Memory B cell (primary cell): ENCODE measurements around the gene CBARP.

Experiments used
- ATAC-seq: fragments of 150-1000 bp; cut with Tn5 transposase; 2 replicates; pipeline ENCODE4 v1.10.0; 2021; ENCODE audit warnings: low read depth, mild to moderate bottlenecking, moderate library complexity
- DNase-seq, 2 donors: peaks; one replicate each; pipeline ENCODE4 v3.0.0; 2022; ENCODE audit warnings: low spot score in 2 of 2
- H3K27ac Mint-ChIP-seq: one replicate; pipeline ENCODE4 v1.8.0; 2022; ENCODE audit warnings: mild to moderate bottlenecking, moderate library complexity, mixed read lengths
- H3K27me3 Mint-ChIP-seq: one replicate; pipeline ENCODE4 v1.8.0; 2022; ENCODE audit warnings: mixed read lengths
- H3K36me3 Mint-ChIP-seq: one replicate; pipeline ENCODE4 v1.8.0; 2022; ENCODE audit warnings: mild to moderate bottlenecking, mixed read lengths
- H3K4me1 Mint-ChIP-seq: one replicate; pipeline ENCODE4 v1.8.0; 2022; ENCODE audit warnings: mixed read lengths
- H3K4me3 Mint-ChIP-seq: one replicate; pipeline ENCODE4 v1.8.0; 2022; ENCODE audit warnings: mild to moderate bottlenecking, moderate library complexity, mixed read lengths
- H3K9me3 Mint-ChIP-seq: one replicate; pipeline ENCODE4 v1.8.0; 2022; ENCODE audit warnings: mixed read lengths

Gene CBARP

GRCh38 chr19:1270854-1271527 is 33.2 kb upstream of the CBARP start:
- H3K27me3 Mint-ChIP-seq, result no peaks in the 10 kb centered on the region
- H3K36me3 Mint-ChIP-seq, result peaks cover 31% of the 10 kb centered on the region
- H3K4me1 Mint-ChIP-seq, result peaks cover 42% of the 10 kb centered on the region
- no peak for DNase-seq
- H3K27ac Mint-ChIP-seq, result peak overlapping the region; percentile 90
- H3K4me3 Mint-ChIP-seq, result peak overlapping the region; percentile 85
- no peaks in the 10 kb centered on the region for H3K9me3 Mint-ChIP-seq
- ATAC-seq, result no peak

GRCh38 chr19:1270213-1270853 is 32.5 kb upstream of the CBARP start:
- peaks cover 31% of the 10 kb centered on the region for H3K36me3 Mint-ChIP-seq
- DNase-seq, result no peak

GRCh38 chr19:1269478-1270212 is 31.8 kb upstream of the CBARP start:
- peaks cover 30% of the 10 kb centered on the region for H3K36me3 Mint-ChIP-seq
- peaks cover 53% of the 10 kb centered on the region for H3K4me1 Mint-ChIP-seq
- ATAC-seq (peak; percentile 23), DNase-seq (peak; percentile 85 to 86)
- no peaks in the 10 kb centered on the region for H3K9me3 Mint-ChIP-seq
- peak overlapping the region; percentile 98 for H3K27ac Mint-ChIP-seq
- H3K4me3 Mint-ChIP-seq, result peak overlapping the region; percentile 85
- no peaks in the 10 kb centered on the region for H3K27me3 Mint-ChIP-seq

More at GRCh38 chr19:1270213-1270853, 32.5 kb upstream of the CBARP start:
- ATAC-seq, result no peak
- no peaks in the 10 kb centered on the region for H3K27me3 Mint-ChIP-seq
- H3K4me1 Mint-ChIP-seq, result peaks cover 46% of the 10 kb centered on the region
- H3K9me3 Mint-ChIP-seq, result no peaks in the 10 kb centered on the region
- H3K4me3 Mint-ChIP-seq, result peak overlapping the region; percentile 85
- peak overlapping the region; percentile 90 for H3K27ac Mint-ChIP-seq

- Mint-ChIP-seq H3K4me1 (peaks cover 58% of the 10 kb centered on the region), H3K27me3 (no peaks in the 10 kb centered on the region), H3K27ac (peak within 1 kb of the TSS; percentile 98), H3K9me3 (no peaks in the 10 kb centered on the region), H3K36me3 (peaks cover 33% of the 10 kb centered on the region), H3K4me3 (peak within 1 kb of the TSS; percentile 85)
- DNase-seq, result peak; percentile 97 to 100
- peak; percentile 61 for ATAC-seq
These were observed 31.3 kb upstream of the CBARP start, which contains the start of gene CIRBP for GRCh38 chr19:1269065-1269477. Gene CIRBP, plus strand, starts transcription at chr19:1269332. Its CDS starts 1,602 bp downstream, at chr19:1270934.

GRCh38 chr19:1268226-1269064 is 30.6 kb upstream of the CBARP start:
- Mint-ChIP-seq H3K4me3 (peak overlapping the region; percentile 85), H3K9me3 (no peaks in the 10 kb centered on the region), H3K27me3 (no peaks in the 10 kb centered on the region), H3K4me1 (peaks cover 58% of the 10 kb centered on the region), H3K36me3 (peaks cover 26% of the 10 kb centered on the region), H3K27ac (peak overlapping the region; percentile 98)
- ATAC-seq (no peak), DNase-seq (no peak)

GRCh38 chr19:1267477-1268225 is 29.8 kb upstream of the CBARP start:
- no peaks in the 10 kb centered on the region for H3K9me3 Mint-ChIP-seq
- DNase-seq (no peak), ATAC-seq (no peak)
- H3K27ac Mint-ChIP-seq, result peak overlapping the region; percentile 98
- H3K4me1 Mint-ChIP-seq, result peaks cover 61% of the 10 kb centered on the region
- H3K36me3 Mint-ChIP-seq, result peaks cover 22% of the 10 kb centered on the region
- no peaks in the 10 kb centered on the region for H3K27me3 Mint-ChIP-seq
- H3K4me3 Mint-ChIP-seq, result peak overlapping the region; percentile 61

- DNase-seq (peak; percentile 86 to 96), ATAC-seq (peak; percentile 7)
- Mint-ChIP-seq H3K4me1 (peaks cover 61% of the 10 kb centered on the region), H3K9me3 (no peaks in the 10 kb centered on the region), H3K36me3 (peaks cover 22% of the 10 kb centered on the region), H3K27ac (peak overlapping the region; percentile 99), H3K4me3 (peak overlapping the region; percentile 80), H3K27me3 (no peaks in the 10 kb centered on the region)
These were observed 29.2 kb upstream of the CBARP start for GRCh38 chr19:1266916-1267476.

GRCh38 chr19:1266129-1266915 is 28.5 kb upstream of the CBARP start:
- peaks cover 16% of the 10 kb centered on the region for H3K36me3 Mint-ChIP-seq
- ATAC-seq (peak; percentile 38), DNase-seq (peak; percentile 93)
- H3K27ac Mint-ChIP-seq, result peak overlapping the region; percentile 99
- H3K4me1 Mint-ChIP-seq, result peaks cover 64% of the 10 kb centered on the region
- H3K9me3 Mint-ChIP-seq, result no peaks in the 10 kb centered on the region
- no peaks in the 10 kb centered on the region for H3K27me3 Mint-ChIP-seq
- peak overlapping the region; percentile 80 for H3K4me3 Mint-ChIP-seq

- ATAC-seq (no peak), DNase-seq (peak in 1 of 2 donors; percentile 31)
- H3K27ac Mint-ChIP-seq, result peak overlapping the region; percentile 99
- no peaks in the 10 kb centered on the region for H3K9me3 Mint-ChIP-seq
- peak overlapping the region; percentile 90 for H3K4me3 Mint-ChIP-seq
- peaks cover 10% of the 10 kb centered on the region for H3K36me3 Mint-ChIP-seq
- H3K4me1 Mint-ChIP-seq, result peaks cover 60% of the 10 kb centered on the region
- no peaks in the 10 kb centered on the region for H3K27me3 Mint-ChIP-seq
These were observed 27.9 kb upstream of the CBARP start for GRCh38 chr19:1265615-1266128.

GRCh38 chr19:1264801-1265614 is 27.2 kb upstream of the CBARP start:
- H3K4me3 Mint-ChIP-seq, result peak overlapping the region; percentile 90
- peak; percentile 77 to 78 for DNase-seq
- H3K27me3 Mint-ChIP-seq, result no peaks in the 10 kb centered on the region
- peaks cover 5% of the 10 kb centered on the region for H3K36me3 Mint-ChIP-seq
- peak overlapping the region; percentile 99 for H3K27ac Mint-ChIP-seq
- ATAC-seq, result peak; percentile 24
- peaks cover 55% of the 10 kb centered on the region for H3K4me1 Mint-ChIP-seq
- H3K9me3 Mint-ChIP-seq, result no peaks in the 10 kb centered on the region

GRCh38 chr19:1263188-1263587 is 25.4 kb upstream of the CBARP start:
- H3K27me3 Mint-ChIP-seq, result no peaks in the 10 kb centered on the region
- no peak for DNase-seq
- H3K27ac Mint-ChIP-seq, result peak overlapping the region; percentile 99
- no peak for ATAC-seq
- H3K36me3 Mint-ChIP-seq, result peaks cover 3% of the 10 kb centered on the region
- H3K4me3 Mint-ChIP-seq, result peak overlapping the region; percentile 92
- peaks cover 49% of the 10 kb centered on the region for H3K4me1 Mint-ChIP-seq
- H3K9me3 Mint-ChIP-seq, result no peaks in the 10 kb centered on the region
